C1 segment of cervical spinal cord (tissue), 14 donors: ENCODE measurements around the gene CLBA1.

ENCODE experiments used
- DNase-seq, 14 donors: peaks; one replicate each; lab custom pipeline; 2025; lab: John Stamatoyannopoulos, UW

The CLBA1 gene

DNA sequence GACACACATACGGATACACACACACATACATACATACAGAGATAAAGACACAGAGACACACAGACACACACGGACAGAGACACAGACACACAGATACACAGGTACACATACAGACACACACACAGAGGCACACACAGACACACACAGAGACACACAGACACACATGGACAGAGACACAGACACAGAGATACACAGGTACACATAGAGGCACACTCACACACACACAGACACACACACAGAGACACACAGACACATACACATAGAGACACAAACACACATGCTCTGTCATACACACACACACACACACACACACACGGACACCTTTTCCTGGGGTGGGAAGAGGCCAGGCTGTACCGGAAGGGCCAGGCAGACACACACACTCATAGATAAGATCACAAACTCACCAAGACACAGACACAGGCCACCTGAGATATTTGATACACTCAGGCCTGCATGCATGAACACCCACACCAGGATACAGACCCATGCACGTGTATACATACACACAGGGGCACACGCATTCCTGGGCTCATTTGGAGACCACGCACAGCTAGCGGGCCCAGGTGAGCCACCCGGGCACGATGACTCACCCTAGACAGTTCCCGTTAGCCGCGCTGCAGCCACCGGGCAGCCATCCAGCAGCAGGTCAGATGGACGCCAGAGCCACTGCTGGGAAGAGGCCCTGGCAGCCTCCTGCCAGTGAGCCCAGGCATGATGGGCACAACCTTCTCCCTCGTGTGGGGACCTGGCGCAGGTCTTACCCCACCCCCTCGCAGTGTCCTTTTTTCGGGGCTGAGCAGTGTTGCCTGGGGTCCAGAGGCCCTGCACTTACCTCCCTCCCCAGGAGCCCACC, 5.6 kb upstream of the CLBA1 start:
- DNase-seq = peak in 4 of 14 donors; percentile 21 to 80 (median 54)

- no peak for DNase-seq
Measured at GRCh38 chr14:104980611-104981531, 4.7 kb upstream of the CLBA1 start.

DNA sequence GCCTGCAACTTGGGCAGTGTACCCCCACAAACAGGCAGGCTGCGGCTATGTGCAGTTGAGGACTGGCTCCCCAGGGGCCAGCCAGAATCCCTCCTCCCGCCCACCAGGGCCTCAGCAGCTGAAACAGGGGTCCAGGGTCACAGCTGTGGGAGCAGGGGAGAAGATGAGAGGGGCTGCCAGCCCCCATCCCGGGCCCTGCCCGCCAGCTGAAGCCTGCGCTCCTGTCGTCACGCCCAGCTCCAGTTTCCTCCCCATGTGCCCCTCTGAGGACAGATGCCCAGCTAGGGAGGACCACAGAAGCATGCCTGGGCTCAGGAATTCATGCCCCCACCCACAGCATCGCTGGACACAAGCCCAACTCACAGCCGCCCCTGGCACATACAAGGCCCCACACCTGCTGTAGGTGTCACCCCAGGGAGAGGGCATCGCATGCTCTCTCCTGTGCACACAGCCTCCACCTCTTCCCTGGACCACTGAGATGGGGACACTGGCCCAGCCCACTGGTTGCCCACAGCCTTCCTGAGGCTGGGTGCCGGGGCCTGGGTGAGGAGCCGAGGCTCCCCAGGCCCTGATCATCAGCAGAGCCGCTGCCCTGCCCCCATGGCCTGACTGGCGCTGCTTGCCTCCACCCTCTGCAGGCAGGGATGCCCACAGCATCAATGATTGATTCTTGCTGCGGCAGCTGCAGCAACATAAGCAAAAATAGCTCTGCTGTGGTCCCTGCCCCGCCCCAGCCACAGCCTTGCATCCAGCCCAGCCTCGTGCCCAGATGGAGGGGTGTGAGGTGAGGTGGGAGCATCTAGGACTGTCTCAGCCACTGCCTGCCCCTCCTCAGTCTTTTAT, 3.7 kb upstream of the CLBA1 start:
- no peak for DNase-seq

GRCh38 chr14:104982548-104983230, 2.9 kb upstream of the CLBA1 start:
- no peak for DNase-seq

- no peak for DNase-seq
Measured at GRCh38 chr14:104983231-104983721, 2.3 kb upstream of the CLBA1 start.

- DNase-seq = no peak
Measured at GRCh38 chr14:104984056-104984894, 1.3 kb upstream of the CLBA1 start.

DNA sequence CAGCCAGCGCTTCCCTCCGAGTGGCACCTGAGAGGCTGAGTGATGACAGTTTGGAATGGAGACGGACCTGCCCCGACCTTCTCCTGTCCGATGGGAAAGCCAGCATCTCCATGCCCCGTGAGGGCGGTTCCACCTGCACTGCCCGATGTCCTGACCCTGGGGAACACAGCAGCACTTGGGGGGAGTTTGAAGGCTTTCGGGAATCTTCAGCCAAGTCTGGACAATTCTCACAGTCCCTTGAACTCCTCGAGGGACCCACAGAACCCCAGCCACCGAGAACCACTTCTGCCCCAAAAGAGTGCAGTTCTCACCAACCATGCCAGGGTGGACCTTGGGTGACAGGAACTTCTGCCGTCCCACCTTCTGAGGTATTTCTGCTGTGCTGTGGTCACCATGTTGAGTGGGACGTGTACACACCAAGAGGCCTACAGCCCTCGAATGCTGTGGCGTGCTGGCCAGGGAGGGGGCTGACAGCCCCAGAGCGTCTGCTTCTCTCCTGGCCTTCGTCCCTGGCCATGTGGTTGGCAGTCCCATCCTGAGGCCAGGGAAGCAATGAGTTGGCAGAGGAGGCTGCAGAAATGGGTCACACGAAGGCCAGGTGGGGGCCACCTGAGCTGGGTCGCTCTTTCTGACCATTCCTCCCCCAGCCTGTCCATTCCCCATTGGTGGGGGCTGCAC, 1.0 kb downstream of the CLBA1 start:
- DNase-seq = no peak

- DNase-seq = no peak
Measured at GRCh38 chr14:104989236-104989950, 3.8 kb downstream of the CLBA1 start.

GRCh38 chr14:104989951-104990303, 4.3 kb downstream of the CLBA1 start:
- no peak for DNase-seq

- DNase-seq = no peak
Measured at GRCh38 chr14:104991896-104992230, 6.3 kb downstream of the CLBA1 start.

GRCh38 chr14:104992501-104992900, 6.9 kb downstream of the CLBA1 start:
- DNase-seq = no peak

- no peak for DNase-seq
Measured at GRCh38 chr14:104993306-104993705, 7.7 kb downstream of the CLBA1 start.

DNA sequence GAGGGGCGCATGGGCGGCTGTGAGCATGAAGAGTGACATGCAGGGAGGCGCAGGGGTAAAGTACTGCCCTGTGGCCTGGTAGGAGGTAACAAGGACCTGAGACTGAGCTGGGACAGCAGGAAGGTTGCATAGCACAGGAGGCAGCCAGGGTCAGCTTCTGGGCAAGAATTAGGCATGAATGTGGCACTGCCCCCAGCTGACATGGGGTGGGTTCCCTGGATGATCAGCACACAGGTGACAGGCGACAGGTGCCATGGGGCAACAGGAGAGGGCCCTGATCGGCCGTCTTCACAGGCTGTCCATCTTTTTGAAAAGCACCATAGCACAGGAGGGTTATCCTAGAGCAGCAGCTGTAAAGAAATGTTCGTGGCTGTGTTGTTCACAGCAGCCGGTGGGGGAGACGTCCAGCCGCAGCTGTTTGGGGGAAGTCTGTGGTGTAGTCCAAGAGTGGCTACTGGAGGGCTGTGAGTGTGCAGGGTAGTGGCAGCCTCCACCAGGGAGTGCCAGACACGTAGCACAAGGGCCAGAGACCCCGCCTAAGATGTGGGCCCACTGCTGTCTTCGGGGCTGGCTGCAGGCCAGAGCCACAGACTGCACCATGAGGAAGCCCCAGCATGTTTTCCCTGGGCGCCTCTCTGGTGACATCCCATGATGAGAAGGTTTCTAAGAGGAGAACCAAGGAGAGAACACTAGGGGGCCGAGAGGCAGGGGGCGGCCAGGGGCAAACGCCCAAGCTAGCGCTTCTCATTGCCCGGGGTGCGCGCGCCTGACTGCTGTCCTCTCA, 8.4 kb downstream of the CLBA1 start:
- DNase-seq = no peak

DNA sequence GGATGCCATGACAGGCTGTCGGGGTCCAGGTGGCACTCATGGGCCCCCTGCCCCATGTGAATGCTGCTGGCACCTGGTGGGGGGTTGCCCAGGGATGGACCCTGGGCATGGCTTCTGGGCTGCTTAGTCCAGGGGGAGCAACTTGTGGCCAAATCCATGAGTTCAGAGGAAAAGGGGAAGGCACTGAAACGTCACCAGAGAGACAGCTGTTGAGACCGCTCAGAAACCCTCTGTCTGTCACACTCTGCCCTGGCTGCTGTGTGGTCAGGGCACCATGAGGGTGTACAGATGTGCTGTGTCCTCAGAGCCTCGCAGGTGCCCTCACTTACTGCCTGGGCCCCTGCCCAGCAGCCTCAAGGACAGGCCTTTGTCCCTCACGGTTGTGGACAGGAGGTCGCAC, 9.4 kb downstream of the CLBA1 start:
- DNase-seq = no peak

DNA sequence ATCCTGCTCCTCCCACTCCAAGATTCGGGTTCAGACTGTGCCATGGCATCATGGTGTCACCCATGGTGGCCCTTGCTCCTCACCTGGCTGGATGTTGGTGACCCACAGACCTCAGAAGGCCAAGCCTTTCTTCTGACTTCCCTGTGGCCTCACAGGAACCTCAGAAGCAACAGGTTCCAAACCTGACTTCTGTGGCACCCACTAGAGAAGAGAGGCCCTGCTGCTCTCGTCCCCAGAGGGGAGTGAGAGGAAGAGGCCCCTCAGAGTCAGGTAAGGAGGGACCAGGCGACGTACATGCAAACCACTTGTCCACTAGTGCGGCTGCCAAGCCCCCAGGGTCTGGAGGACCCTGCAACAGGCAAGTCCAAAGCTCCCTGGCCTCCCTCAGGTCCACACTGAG, 10.4 kb downstream of the CLBA1 start:
- DNase-seq = no peak

DNA sequence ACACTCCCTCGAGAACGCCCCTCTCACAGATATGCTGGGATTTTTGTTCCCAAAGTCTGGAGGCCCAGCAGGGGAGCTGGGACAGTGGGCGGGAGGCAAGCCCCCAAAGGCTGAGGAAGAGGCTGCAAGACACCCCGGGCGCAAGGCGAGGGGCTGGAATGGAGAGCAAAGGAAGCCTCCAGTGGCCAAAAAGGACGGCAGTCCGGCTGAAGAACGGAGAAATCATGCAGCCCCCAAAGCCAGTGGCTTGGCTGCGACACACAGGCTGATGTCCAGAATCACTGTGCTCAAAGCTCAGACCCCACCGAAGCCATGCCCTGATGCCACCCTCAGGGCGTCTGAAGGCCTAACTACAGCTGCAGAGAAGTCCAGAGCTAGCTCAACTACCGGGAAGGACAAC, 10.9 kb downstream of the CLBA1 start:
- DNase-seq = no peak

GRCh38 chr14:104998801-104999200, 13.2 kb downstream of the CLBA1 start:
- DNase-seq = no peak

DNA sequence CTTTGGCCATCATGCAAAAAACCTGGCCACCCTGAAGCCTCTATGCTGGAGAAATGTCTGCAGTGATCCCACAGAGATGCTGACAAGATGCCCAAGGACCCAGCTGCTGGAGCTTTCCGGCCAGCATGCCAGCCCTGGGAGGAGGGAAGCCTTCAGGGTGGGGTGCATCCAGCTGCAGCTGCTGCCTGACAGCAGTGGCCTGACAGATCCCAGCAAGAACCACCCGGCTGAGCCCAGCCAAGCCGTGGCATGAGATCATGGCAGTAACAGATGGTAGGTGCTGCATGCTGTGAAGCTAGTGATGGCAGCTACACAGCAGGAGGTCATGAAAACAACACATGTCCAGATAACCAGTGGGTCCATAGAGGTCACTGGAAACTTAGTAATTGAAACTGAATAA, 13.8 kb downstream of the CLBA1 start:
- no peak for DNase-seq
